NCI-H82 (cell line): ENCODE results near the gene MDH2.
"Not testable (repeated sequence)": the region's sequence is repeated elsewhere in the genome, so short reads cannot be mapped to it uniquely, and the experiment has no call there.

ENCODE experiments used
- DNase-seq: peaks from one replicate; lab custom pipeline; 2025; lab: John Stamatoyannopoulos, UW

Gene MDH2

DNA sequence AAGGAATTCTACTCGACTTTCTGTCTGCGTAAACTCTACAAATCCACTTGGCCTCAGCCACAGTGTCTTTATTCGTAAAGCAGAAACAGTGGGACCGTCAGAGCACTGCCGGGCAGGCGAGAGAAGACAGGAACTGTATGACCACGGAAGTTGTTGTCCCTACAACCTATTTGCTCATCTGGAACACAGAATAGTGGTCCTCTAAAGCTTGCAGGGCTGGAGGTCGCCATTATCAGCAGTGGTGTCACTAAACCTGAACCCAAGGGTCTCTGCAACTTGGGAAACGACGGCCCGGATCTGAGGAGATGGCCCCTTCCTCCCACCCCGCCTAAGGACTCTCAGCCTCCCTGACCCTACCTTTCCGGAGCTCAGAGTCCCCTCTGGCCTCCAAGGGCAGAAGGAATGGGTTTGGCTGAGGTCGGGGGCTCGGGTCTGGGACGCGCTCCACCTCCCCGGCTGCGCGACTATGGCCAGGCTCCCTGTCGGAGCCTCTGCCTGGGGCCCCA is 548 bp upstream of the MDH2 start:
- no peak for DNase-seq

DNA sequence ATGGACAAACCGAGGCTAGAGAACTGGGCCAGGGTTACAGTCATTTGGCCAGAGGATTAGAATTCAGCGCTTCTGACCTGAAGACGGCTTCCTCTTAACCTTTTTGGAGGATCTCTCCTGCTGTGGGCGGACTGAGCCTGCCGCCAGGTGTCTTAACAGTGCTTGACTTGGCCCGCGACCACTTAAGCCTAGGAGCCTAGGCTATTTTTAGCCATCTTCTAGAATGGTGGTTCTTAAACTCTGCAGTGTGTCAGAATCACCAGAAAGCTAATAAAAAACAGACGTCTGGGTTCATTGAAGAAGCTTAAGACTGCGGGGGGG is 722 bp downstream of the MDH2 start:
- DNase-seq = peak; percentile 66

- DNase-seq = no peak
Observed at GRCh38 chr7:76049295-76049694, 1.4 kb downstream of the MDH2 start.

- no peak for DNase-seq
Observed at GRCh38 chr7:76050545-76050944, 2.6 kb downstream of the MDH2 start.

DNA sequence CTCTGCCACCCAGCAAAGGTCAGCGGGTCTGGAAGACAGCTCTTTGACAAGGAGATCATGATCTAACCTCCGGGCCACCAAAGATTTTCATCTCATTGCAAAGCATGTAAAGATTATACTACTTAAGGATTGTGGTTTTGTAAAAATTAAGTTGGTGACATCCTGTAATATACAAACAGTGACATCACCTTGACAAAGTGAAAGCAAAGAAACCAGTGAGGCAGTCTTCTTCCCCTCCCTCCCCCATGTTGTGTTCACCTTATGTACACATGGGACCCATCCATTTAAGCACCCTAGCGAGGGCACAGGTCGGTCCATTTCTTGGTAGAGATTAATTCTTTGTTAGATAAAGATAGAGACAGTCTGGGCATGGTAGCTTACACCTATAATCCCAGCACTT is 3.9 kb downstream of the MDH2 start:
- DNase-seq = no peak

GRCh38 chr7:76052681-76053080 is 4.8 kb downstream of the MDH2 start:
- DNase-seq = not testable (repeated sequence)

GRCh38 chr7:76053461-76053860 is 5.6 kb downstream of the MDH2 start:
- no peak for DNase-seq

DNA sequence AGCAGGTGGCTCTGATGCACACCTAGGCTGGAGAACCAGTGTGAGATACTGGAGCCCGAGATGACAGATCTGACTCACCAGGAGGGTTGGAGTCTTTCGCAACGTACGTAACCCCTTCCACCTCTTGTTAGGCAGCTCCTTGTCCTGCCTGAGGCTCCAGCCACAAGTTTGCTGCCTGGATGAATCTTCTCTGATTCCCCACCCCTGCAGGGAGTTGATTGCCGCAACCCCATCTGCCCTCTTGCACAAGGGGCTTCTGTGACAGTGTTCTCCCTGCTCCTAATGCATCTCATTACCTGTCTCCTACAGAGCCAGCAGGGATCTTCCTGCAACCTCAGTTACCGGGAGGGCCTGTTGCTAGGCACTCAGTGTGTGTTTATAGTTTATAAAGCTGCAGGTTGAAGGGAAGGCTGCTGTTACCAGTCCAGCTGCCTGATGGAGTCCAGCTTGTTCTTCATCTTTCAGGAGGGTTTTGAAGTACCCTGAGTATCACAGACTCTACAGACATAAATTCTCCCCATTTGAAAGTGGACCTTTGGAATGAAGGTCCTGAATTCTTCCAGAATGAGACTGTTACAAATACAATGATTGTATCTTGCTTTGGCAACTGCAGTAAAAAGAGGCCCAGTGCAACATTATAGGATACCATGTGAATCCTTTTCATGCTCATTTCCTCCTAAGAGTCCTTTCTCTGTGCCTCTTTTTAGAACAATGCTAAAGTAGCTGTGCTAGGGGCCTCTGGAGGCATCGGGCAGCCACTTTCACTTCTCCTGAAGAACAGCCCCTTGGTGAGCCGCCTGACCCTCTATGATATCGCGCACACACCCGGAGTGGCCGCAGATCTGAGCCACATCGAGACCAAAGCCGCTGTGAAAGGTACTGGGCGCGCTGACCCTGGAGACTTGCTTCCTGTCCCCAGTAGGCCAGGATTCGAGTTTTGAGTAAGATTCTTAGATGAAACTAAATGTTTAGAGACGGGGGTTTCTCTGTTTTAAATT is 6.5 kb downstream of the MDH2 start:
- DNase-seq = no peak

- no peak for DNase-seq
Observed at GRCh38 chr7:76056241-76056640, 8.3 kb downstream of the MDH2 start.

DNA sequence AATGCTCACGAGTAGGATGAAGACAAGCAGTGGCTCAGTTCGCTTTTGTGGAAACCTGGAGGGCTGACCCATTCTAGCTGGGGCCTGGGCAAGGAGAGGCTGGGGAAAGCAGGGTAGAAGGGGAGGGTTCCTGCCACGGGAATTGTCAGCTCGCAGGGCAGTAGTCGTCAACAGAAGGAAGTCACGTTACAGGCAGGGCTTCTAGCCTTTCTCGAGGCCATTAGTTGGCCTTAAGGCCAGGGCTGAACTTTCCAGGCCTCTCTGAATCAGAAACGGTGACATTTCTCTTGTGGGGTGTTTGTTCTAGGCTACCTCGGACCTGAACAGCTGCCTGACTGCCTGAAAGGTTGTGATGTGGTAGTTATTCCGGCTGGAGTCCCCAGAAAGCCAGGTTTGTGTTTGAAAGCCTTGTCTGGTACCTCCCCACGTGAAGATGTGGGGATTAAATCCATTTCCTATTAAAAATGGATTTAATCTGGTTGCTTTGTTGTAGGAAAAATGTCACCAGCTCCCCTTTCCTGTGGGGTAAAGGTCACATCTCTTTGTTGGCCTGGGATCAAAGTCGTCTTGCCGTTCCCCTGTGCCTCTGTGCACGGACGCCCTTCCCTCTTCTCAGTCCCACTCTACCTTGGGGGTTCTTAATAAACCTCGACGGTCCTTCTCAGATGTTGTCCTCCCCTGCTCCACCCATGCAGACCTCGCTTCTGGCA is 9.4 kb downstream of the MDH2 start:
- no peak for DNase-seq

GRCh38 chr7:76057813-76058145 is 9.9 kb downstream of the MDH2 start:
- DNase-seq = no peak

DNA sequence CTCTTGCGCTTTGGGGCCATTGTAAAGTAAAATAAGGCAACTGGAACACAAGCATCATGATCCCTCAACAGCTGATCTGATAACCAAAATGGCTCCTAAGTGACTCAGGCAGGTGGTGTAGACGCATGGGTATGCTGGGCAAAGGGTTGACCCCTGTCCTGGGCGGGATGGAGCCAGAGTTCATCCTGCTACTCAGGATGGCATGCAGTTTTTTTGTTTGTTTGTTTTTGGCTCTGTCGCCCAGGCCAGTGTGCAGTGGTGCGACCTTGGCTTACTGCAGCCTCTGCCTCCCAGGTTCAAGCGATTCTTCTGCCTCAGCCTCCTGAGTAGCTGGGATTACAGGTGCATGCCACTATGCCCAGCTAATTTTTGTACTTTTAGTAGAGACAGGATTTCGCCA is 10.8 kb downstream of the MDH2 start:
- not testable (repeated sequence) for DNase-seq

- no peak for DNase-seq
Observed at GRCh38 chr7:76060842-76061241, 12.9 kb downstream of the MDH2 start.

DNA sequence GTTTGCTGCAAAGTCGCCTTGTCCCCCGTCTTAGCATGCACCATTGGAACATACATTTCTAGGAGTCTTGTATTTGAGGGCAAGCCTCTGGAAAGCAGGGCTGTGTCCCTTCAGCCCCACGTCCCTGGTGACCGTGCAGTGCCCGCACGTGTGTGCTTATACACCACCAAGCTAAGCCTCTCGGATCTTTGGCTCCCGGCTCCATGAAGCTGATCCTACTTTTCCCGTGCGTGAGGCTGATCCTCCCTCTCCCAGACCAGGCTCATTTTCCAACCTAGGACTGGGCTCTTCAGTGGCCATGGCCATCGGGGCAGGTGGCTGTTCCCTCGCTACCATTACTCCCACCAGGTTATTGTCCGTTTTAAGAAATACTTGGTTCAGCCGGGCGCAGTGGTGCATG is 14.3 kb downstream of the MDH2 start:
- no peak for DNase-seq

DNA sequence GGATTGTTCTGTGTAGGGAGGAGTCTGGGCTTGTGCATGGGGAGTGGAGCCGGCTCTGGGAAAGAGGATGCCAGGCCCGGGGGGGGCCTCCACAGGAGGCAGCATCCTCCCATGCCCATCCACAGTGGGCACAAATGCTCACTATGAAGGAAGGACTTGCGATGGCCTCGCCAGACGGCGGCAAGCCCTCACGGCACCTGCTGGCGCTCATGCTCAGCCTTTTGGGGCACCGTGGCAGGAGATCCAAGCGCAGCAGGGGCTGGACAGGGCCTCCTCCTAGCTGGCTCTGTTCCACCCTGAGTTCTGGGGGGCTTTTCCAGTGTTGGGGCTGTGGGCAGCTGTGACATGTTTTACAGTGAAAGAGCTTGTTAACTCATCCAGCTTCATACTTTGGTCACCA is 15.2 kb downstream of the MDH2 start:
- no peak for DNase-seq

GRCh38 chr7:76063525-76063924 is 15.6 kb downstream of the MDH2 start:
- peak; percentile 22 for DNase-seq

DNA sequence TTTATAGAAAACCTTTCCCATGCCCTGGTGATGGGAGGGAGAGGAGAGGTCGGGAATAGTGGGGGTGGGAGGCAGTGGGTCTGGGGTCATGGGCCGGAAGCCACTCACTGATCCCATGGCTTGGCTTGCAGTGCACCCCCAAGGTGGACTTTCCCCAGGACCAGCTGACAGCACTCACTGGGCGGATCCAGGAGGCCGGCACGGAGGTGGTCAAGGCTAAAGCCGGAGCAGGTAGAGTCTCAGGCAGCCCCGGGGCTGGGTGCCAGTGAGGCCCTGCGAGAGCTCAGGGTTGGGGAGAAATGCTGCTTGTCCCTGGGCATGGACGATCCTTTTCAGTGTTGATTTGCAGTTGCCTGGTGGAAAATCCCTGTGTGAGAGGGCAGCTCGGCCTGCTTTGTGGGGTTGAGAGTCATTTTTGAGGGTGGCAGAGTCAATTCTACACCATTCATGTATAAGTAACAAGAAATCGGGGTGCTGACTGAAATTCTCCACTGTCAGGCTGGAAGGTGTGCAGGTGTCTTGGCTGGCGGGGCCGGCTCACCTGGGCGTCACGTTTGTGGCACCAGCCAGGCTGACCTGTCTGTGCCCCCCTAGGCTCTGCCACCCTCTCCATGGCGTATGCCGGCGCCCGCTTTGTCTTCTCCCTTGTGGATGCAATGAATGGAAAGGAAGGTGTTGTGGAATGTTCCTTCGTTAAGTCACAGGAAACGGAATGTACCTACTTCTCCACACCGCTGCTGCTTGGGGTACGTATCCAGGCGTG is 16.5 kb downstream of the MDH2 start:
- DNase-seq = no peak

DNA sequence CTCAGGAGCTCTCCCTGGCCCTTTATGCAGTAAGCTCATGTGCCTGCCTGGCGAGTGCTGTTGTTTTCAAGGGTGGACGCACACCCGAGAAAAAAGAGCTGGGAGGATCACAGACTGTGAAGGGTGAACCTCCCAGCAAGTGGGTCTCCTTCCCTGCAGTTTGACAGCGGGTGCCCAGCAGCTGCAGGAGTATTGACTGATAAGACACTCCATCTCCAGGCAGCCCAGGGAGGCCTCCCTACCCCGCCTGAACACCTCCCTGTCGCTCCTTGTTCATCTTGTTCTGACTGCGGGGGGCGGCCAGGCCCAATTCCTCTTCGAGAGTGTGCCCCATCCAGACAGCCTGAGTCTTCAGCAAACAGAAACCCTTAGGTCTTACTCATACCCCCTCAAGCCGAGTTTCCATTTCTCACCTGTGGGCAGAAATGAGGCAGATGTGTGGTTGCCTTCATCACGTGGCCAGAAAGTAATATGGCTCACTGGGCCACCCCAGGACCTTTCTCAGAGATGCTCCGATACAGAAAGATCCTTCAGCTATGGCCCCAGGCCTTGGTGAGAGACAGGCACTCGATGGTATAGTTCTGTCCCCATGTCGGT is 17.2 kb downstream of the MDH2 start:
- DNase-seq = no peak

- no peak for DNase-seq
Observed at GRCh38 chr7:76066716-76067503, 19.0 kb downstream of the MDH2 start.

DNA sequence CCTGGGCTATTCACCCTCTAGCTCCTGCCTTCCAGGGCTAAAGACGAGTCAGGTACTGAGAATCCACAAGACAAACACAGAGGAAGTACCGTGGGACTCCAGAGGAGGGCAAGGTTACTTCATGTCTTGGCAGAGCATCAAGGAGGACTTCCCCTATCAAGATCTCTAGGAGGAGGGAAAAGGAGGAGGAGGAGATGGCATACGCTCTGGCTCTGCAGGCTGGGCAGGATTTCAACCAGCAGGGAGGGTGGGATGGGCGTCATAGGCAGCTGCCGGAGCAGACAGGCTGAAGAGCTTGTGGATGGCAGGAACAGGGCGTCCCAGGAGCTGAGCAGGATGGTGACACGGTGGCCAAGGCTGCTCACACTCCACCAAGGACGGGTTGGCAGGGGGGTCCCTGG is 21.3 kb downstream of the MDH2 start:
- DNase-seq = peak; percentile 48
